Mesothelial cell of epicardium (in vitro differentiated cells): ENCODE measurements around the gene INKA1. TPM values are rescaled to one million over a fixed set of nuclear protein-coding genes. Genes with fewer than 3 reads are reported as not detected.
"Not testable (repeated sequence)": the region's sequence is repeated elsewhere in the genome, so short reads cannot be mapped to it uniquely, and the experiment has no call there.

ENCODE experiments used
- DNase-seq, 2 experiments: peaks; one replicate each; pipeline ENCODE4 v3.0.0; 2021; ENCODE audit warnings: low spot score in 2 of 2; ENCODE audit not compliant: unreplicated experiment in 2 of 2
- H3K27ac Mint-ChIP-seq: 2 replicates; pipeline ENCODE4 v1.8.0; 2021; ENCODE audit warnings: mixed read lengths
- H3K27me3 Mint-ChIP-seq: 2 replicates; pipeline ENCODE4 v1.8.0; 2021; ENCODE audit warnings: low read depth, mixed read lengths
- H3K36me3 Mint-ChIP-seq: 2 replicates; pipeline ENCODE4 v1.8.0; 2021; ENCODE audit warnings: mixed read lengths
- H3K4me1 Mint-ChIP-seq: 2 replicates; pipeline ENCODE4 v1.8.0; 2021; ENCODE audit warnings: mixed read lengths
- H3K4me3 Mint-ChIP-seq: 2 replicates; pipeline ENCODE4 v1.8.0; 2021; ENCODE audit warnings: mild to moderate bottlenecking, moderate library complexity, mixed read lengths
- H3K9me3 Mint-ChIP-seq: 2 replicates; pipeline ENCODE4 v1.8.0; 2021; ENCODE audit warnings: mixed read lengths
- total RNA-seq: library from RNA; stranded (reverse); gene quantifications from 3 replicates; pipeline ENCODE4 v1.2.1, GENCODE V29; 2021
- TF ChIP-seq, protein P1 (sequence below): fragments of 200-600 bp; sonication (generic); IDR thresholded peaks from one replicate; pipeline ENCODE4 v1.5.0; 2021; ENCODE audit warnings: antibody characterized with exemption; ENCODE audit not compliant: unreplicated experiment

INKA1 gene
- total RNA-seq, 1 donor from 2014 or later, result 7.7 TPM

DNA sequence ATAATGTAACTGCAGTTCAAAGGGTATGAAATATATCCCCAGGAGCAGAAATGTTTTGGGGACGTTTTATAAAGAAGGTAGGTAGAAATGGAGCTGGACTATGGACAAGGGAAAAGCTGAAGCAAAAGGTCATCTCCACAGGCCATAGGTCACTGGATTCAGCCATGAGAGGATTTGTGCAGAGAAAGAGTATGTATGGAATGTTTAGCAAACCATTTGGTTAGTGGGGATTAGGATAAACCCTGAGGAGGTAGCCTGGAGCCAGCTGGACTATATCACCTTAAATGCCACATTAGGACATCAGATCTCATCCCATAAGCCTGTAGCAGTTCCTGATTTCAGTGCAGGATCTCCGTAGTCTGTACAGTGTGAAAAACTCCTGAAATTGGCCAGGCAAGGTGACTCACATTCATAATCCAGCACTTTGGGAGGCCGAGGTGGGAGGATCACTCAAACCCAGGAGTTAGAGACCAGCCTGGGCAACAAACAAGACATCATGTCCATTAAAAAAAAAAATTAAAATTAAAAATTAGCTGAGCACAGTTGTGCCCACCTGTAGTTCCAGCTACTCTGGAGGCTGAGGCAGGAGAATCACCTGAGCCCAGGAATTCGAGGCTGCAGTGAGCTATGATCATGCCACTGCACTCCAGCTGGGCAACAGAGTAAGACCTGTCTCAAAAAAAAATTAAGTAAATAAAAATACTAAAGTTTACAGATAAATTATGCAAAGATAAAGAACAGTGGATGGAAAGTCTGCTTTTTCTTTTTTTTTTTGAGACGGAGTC is 21.5 kb upstream of the INKA1 start:
- Mint-ChIP-seq H3K36me3 (peaks cover 21% of the 10 kb centered on the region), H3K27me3 (no peaks in the 10 kb centered on the region), H3K9me3 (peaks cover 5% of the 10 kb centered on the region), H3K4me3 (no peak overlapping the region), H3K4me1 (peaks cover 16% of the 10 kb centered on the region), H3K27ac (peak overlapping the region; percentile 41)
- peak in 1 of 2 experiments; percentile 20 for DNase-seq
- TF ChIP-seq, protein P1, sequence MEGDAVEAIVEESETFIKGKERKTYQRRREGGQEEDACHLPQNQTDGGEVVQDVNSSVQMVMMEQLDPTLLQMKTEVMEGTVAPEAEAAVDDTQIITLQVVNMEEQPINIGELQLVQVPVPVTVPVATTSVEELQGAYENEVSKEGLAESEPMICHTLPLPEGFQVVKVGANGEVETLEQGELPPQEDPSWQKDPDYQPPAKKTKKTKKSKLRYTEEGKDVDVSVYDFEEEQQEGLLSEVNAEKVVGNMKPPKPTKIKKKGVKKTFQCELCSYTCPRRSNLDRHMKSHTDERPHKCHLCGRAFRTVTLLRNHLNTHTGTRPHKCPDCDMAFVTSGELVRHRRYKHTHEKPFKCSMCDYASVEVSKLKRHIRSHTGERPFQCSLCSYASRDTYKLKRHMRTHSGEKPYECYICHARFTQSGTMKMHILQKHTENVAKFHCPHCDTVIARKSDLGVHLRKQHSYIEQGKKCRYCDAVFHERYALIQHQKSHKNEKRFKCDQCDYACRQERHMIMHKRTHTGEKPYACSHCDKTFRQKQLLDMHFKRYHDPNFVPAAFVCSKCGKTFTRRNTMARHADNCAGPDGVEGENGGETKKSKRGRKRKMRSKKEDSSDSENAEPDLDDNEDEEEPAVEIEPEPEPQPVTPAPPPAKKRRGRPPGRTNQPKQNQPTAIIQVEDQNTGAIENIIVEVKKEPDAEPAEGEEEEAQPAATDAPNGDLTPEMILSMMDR, result no peak

DNA sequence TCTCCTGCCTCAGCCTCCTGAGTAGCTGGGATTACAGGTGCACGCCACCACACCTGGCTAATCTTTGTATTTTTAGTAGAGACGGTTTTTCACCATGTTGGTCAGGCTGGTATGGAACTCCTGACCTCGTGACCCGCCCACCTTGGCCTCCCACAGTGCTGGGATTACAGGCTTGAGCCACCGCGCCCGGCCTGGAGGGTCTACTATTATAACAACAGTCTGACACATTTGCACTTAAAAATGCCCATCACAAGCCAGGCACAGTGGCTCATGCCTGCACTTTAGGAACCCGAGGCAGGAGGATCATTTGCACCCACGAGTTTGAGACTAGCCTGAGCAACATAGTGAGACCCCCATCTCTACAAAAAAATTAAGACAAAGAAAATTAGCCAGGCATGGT is 20.8 kb upstream of the INKA1 start:
- not testable (repeated sequence) for H3K9me3 Mint-ChIP-seq, H3K27ac Mint-ChIP-seq, H3K4me3 Mint-ChIP-seq, H3K27me3 Mint-ChIP-seq, DNase-seq
- peaks cover 22% of the 10 kb centered on the region for H3K4me1 Mint-ChIP-seq
- H3K36me3 Mint-ChIP-seq, result peaks cover 18% of the 10 kb centered on the region

DNA sequence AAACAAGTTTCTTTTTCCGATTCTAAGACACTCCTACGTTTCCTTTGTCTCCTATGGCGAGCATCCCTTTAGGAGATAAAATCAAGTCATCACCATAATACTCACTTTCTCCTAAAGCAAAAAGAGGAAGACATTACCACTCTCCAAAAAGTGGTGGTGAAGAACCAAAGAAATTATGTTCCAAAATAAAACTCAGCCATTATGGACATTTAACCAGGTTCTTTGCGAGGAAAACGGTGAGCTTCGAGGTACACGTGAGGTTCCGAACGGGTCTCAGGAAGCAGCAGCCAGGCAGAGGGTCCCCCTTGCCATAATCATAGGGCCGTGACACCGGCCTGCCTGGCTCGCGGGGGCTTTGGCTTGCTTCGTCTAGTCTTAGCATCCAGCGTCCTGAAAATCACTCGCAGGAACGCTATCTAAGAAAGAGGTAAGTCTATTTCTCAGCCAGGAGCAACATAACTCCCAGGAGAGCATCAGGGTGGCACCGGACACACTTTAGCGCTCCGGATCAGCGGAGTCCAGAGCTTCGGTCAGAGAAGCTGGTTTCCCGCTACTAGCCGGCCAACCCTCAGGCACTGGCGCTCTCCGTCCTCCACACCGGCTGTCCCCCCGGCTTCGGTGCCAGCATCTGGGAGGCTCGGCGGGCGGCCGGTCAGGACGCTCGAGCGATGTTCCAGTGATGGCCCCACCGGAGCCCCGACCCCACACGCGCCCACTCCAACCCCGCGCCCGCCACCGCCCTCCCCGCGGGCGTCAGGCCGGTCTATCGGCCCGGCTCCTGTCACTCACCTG is 17.3 kb upstream of the INKA1 start:
- DNase-seq, result peak in 1 of 2 experiments; percentile 53
- no peaks in the 10 kb centered on the region for H3K9me3 Mint-ChIP-seq
- no peaks in the 10 kb centered on the region for H3K27me3 Mint-ChIP-seq
- H3K27ac Mint-ChIP-seq, result peak overlapping the region; percentile 94
- peaks cover 7% of the 10 kb centered on the region for H3K36me3 Mint-ChIP-seq
- TF ChIP-seq, protein P1, result no peak
- H3K4me1 Mint-ChIP-seq, result peaks cover 23% of the 10 kb centered on the region
- H3K4me3 Mint-ChIP-seq, result peak overlapping the region; percentile 84

DNA sequence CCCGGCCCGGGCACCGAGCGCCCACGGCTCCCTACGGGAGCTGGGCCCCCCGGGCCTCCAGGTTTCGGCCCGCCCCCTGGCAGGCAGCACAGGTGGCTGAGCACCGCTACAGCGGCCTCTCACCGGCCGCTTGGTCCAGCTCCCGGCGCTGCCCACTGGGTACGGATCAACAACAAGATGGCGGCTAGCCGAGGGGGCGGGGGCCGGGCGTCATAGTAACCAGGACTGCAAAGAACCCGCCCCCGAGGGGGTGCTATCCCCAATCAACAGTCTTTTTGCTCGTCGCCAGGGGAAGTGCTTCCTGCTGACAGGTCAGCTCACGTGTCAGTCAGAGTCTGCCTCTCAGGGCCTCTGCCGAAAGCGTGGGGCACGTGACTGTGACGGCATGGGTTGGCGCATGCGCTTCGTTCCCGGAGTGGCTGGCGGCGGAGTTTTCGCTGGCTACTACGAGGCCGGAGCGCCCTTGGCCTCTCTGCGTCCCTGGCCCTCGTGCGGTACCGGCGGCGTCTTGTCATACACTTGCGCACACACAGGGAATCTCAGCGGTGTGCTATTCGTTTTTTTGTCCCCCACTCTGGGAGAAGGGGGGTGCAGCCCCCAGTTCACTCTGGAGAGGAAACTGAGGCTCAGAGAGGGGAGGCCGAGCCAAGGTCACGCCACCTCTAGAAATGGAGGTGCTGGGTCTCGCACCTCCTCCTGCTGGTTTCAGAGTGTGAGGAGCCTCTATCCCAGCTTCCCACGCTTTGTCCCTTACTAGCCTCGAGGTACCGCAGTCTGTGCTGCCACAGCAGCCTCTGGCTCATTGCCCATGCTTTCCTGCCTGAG is 16.5 kb upstream of the INKA1 start, which contains the start of gene IP6K1:
IP6K1 (minus strand) TSS at position 186 of the 825 bp plus-strand sequence. CDS start 38,502 bp downstream, outside the sequence.
- Mint-ChIP-seq H3K27ac (peak within 1 kb of the TSS; percentile 97), H3K9me3 (no peaks in the 10 kb centered on the region), H3K36me3 (peaks cover 4% of the 10 kb centered on the region)

DNA sequence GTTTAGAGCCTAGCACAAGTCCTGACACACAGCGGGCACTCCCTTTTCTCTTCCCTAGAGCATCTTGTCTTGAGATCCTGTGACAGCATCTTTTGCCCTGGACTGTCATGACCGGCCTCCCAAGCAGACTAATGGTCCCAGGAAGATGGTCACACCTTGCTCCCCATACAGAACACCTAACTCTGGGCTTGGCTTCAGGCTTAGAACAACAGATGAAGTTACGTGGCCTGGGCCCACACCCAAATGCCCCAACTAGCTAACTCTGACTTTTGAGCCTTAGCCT is 15.9 kb upstream of the INKA1 start:
- H3K36me3 Mint-ChIP-seq, result peaks cover 4% of the 10 kb centered on the region
- peaks cover 28% of the 10 kb centered on the region for H3K4me1 Mint-ChIP-seq
- TF ChIP-seq, protein P1, result no peak
- H3K27me3 Mint-ChIP-seq, result no peaks in the 10 kb centered on the region
- H3K27ac Mint-ChIP-seq, result peak overlapping the region; percentile 97
- peak overlapping the region; percentile 84 for H3K4me3 Mint-ChIP-seq
- no peak for DNase-seq
- no peaks in the 10 kb centered on the region for H3K9me3 Mint-ChIP-seq

More for the DNA sequence above, 16.5 kb upstream of the INKA1 start, which contains the start of gene IP6K1:
- Mint-ChIP-seq H3K27me3 (no peaks in the 10 kb centered on the region), H3K4me1 (peaks cover 28% of the 10 kb centered on the region), H3K4me3 (peak within 1 kb of the TSS; percentile 84)
- peak; percentile 99 to 100 for DNase-seq
- TF ChIP-seq, protein P1, result no peak
